Gastrocnemius medialis (tissue), 4 donors: ENCODE results near the gene CTNNA2. TPM values are rescaled to one million over a fixed set of nuclear protein-coding genes. Genes with fewer than 3 reads are reported as not detected.

Experiments used
- ATAC-seq, 2 donors: fragments of 150-250 bp; one replicate each; pipeline ENCODE4 v1.9.1; 2016
- DNase-seq, 2 donors: peaks; one replicate each; pipeline ENCODE4 v3.0.0-alpha.2; 2019
- H3K27ac ChIP-seq, 4 donors: fragments of 200-600 bp; sonication (generic); 1 replicate in 1 of 4; 2 replicates in 3 of 4; pipeline ENCODE4 v1.5.1; 2016 to 2018; ENCODE audit warnings: mild to moderate bottlenecking in 2 of 4, moderate library complexity in 1 of 4
- H3K27me3 ChIP-seq, 3 donors: fragments of 200-600 bp; sonication (generic) in 2 of 3; 1 replicate in 1 of 3; 2 replicates in 2 of 3; pipeline versions ENCODE4 v1.5.1 to v1.6.0; 2016 to 2019; ENCODE audit warnings: mild to moderate bottlenecking in 1 of 3, moderate library complexity in 1 of 3
- H3K36me3 ChIP-seq, 2 donors: fragments of 200-600 bp; sonication (generic) in 1 of 2; one replicate each; pipeline ENCODE4 v1.5.1; 2017 to 2018
- H3K4me1 ChIP-seq, 2 donors: fragments of 200-600 bp; sonication (generic) in 1 of 2; one replicate each; pipeline ENCODE4 v1.5.1; 2016 to 2017; ENCODE audit warnings: mild to moderate bottlenecking in 2 of 2
- H3K4me3 ChIP-seq, 4 donors: fragments of 200-600 bp; sonication (generic) in 3 of 4; 1 replicate in 1 of 4; 2 replicates in 3 of 4; pipeline ENCODE4 v1.5.1; 2016 to 2019; ENCODE audit warnings: mild to moderate bottlenecking in 2 of 4
- H3K9me3 ChIP-seq, 3 donors: fragments of 200-600 bp; sonication (generic) in 2 of 3; 1 replicate in 1 of 3; 2 replicates in 2 of 3; pipeline ENCODE4 v1.5.1; 2016 to 2019
- CTCF ChIP-seq, 5 experiments: fragments of 450-650 bp in 3 of 5; fragments of 200-600 bp in 2 of 5; sonication (generic) in 2 of 5; IDR thresholded peaks in 4 of 5; conservative IDR thresholded peaks in 1 of 5; 1 replicate in 4 of 5; 2 replicates in 1 of 5; pipeline ENCODE4 v1.5.1; 2016 to 2019; ENCODE audit warnings: antibody characterized with exemption in 5 of 5, mild to moderate bottlenecking in 3 of 5, moderate library complexity in 3 of 5
- POLR2A ChIP-seq, 2 donors: fragments of 450-650 bp; IDR thresholded peaks; one replicate each; pipeline ENCODE4 v1.6.1; 2017; ENCODE audit warnings: antibody characterized with exemption in 2 of 2, mild to moderate bottlenecking in 2 of 2, moderate library complexity in 2 of 2
- in situ Hi-C, 4 donors: fragments of 200-750 bp; cut with MboI; loops; one replicate each; pipeline versions ENCODE4 v1.15.0 to v1.8.0; 2017; ENCODE audit warnings: low sequenced_read_pairs in 4 of 4
- intact Hi-C: fragments of 100-400 bp; cut with DNase I; formaldehyde crosslinking; loops from one replicate; pipeline ENCODE4 v1.15.1; 2023; ENCODE audit warnings: low total_unique reads
- total RNA-seq, 4 donors: library from RNA; depleted of rRNA; stranded (reverse); fragments of >200 nt; gene quantifications; one replicate each; pipeline versions ENCODE4 v1.1.0 to v1.2.3, GENCODE V29; 2016

The CTNNA2 gene
- total RNA-seq, 4 donors from 2014 or later, result not detected

DNA sequence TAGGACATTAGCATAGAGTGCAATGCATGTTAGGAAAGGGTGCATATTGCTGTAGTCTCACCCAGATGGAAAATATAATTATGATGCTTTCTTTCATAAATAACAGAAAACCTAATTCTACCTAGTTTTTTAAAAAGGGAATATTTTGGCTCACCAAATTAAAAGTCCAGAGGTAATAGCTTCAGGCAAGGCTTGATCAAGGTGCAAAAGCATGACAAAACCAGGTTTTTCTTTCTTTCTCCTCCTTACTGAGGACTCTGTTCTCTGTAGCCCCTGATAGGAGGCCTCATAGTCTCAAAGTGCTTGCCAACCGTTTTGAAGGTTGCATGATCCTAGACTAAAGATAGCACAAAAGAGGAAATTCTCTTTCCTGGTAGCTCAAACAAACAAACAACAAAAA lies 349.9 kb downstream of the CTNNA2 start:
- no peaks in the 10 kb centered on the region for H3K36me3 ChIP-seq
- H3K9me3 ChIP-seq, result no peaks in the 10 kb centered on the region
- in situ Hi-C loops, result no loop called here
- no peaks in the 10 kb centered on the region for H3K4me1 ChIP-seq
- DNase-seq (no peak), ATAC-seq (no peak)
- TF ChIP-seq POLR2A (IDR thresholded peaks at IDR 0.05), result no peak
- TF ChIP-seq CTCF (IDR thresholded peaks at IDR 0.05 in 4 of 5, conservative IDR thresholded peaks at IDR 0.05 in 1 of 5), result no peak
- intact Hi-C loops, result no loop called here
- H3K27ac ChIP-seq, result no peak overlapping the region
- no peaks in the 10 kb centered on the region for H3K27me3 ChIP-seq
- H3K4me3 ChIP-seq, result no peak overlapping the region

- in situ Hi-C loops (no loop called here), intact Hi-C loops (no loop called here)
- Histone ChIP-seq H3K27ac (no peak overlapping the region), H3K36me3 (no peaks in the 10 kb centered on the region), H3K9me3 (no peaks in the 10 kb centered on the region), H3K4me3 (no peak overlapping the region), H3K27me3 (no peaks in the 10 kb centered on the region), H3K4me1 (no peaks in the 10 kb centered on the region)
- no peak for DNase-seq
- no peak for TF ChIP-seq POLR2A (IDR thresholded peaks at IDR 0.05)
- TF ChIP-seq CTCF (IDR thresholded peaks at IDR 0.05 in 4 of 5, conservative IDR thresholded peaks at IDR 0.05 in 1 of 5), result no peak
- ATAC-seq, result no peak
Observed at GRCh38 chr2:79872656-79873055, 359.8 kb downstream of the CTNNA2 start.

DNA sequence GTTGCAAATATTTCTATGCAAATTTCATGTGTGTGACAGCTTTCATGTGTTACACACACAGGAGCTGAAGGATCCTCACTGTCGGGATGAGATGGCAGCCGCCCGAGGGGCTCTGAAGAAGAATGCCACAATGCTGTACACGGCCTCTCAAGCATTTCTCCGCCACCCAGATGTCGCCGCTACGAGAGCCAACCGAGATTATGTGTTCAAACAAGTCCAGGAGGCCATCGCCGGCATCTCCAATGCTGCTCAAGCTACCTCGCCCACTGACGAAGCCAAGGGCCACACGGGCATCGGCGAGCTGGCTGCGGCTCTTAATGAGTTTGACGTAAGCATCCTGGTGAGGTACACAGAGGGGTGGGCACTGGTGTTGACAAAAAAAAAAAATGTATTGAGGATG lies 361.2 kb downstream of the CTNNA2 start:
- Histone ChIP-seq H3K4me1 (no peaks in the 10 kb centered on the region), H3K36me3 (no peaks in the 10 kb centered on the region), H3K9me3 (no peaks in the 10 kb centered on the region), H3K27me3 (no peaks in the 10 kb centered on the region), H3K4me3 (no peak overlapping the region), H3K27ac (no peak overlapping the region)
- in situ Hi-C loops (no loop called here), intact Hi-C loops (no loop called here)
- TF ChIP-seq POLR2A (IDR thresholded peaks at IDR 0.05) (no peak), CTCF (IDR thresholded peaks at IDR 0.05 in 4 of 5, conservative IDR thresholded peaks at IDR 0.05 in 1 of 5) (no peak)
- no peak for ATAC-seq
- DNase-seq, result no peak

DNA sequence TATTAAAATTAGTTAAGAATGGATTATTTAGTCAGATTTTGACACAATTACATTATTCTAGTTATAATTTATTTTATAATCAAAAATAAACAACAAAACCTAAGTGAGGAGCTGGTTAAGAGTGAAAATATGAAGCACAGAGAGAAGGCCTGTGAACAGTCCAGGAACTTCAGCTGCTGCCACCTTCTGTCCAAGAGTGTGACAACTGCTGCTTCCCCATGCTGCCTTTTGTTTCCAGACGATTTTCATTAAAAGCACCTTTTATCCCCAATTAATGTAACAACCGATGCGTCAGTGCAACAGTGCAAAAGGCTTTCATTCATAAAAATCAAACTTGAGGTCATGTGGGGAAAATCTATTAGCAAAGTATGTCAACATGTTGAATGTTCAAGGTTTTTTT lies 363.6 kb downstream of the CTNNA2 start:
- in situ Hi-C loops, result no loop called here
- Histone ChIP-seq H3K36me3 (no peaks in the 10 kb centered on the region), H3K27ac (no peak overlapping the region), H3K9me3 (no peaks in the 10 kb centered on the region), H3K27me3 (no peaks in the 10 kb centered on the region), H3K4me3 (no peak overlapping the region), H3K4me1 (no peaks in the 10 kb centered on the region)
- ATAC-seq, result no peak
- no peak for DNase-seq
- TF ChIP-seq POLR2A (IDR thresholded peaks at IDR 0.05), result no peak
- no peak for TF ChIP-seq CTCF (IDR thresholded peaks at IDR 0.05 in 4 of 5, conservative IDR thresholded peaks at IDR 0.05 in 1 of 5)
- intact Hi-C loops, result no loop called here

GRCh38 chr2:79882548-79882947 lies 369.7 kb downstream of the CTNNA2 start:
- in situ Hi-C loops, result no loop called here
- DNase-seq, result no peak
- no peak for ATAC-seq

More at GRCh38 chr2:79882548-79882947, 369.7 kb downstream of the CTNNA2 start:
- no peak for TF ChIP-seq POLR2A (IDR thresholded peaks at IDR 0.05)
- TF ChIP-seq CTCF (IDR thresholded peaks at IDR 0.05 in 4 of 5, conservative IDR thresholded peaks at IDR 0.05 in 1 of 5), result no peak
- no peak overlapping the region for H3K27ac ChIP-seq
- H3K4me1 ChIP-seq, result no peaks in the 10 kb centered on the region
- no peaks in the 10 kb centered on the region for H3K9me3 ChIP-seq
- no peaks in the 10 kb centered on the region for H3K36me3 ChIP-seq
- H3K27me3 ChIP-seq, result no peaks in the 10 kb centered on the region
- no peak overlapping the region for H3K4me3 ChIP-seq
- intact Hi-C loops, result no loop called here
